CD1c-positive myeloid dendritic cell (primary cell): ENCODE results near the gene KCNE4.

Source experiments
- DNase-seq: peaks from one replicate; pipeline ENCODE4 v3.0.0-alpha.2; 2016; ENCODE audit errors: extremely low spot score

The KCNE4 gene

DNA sequence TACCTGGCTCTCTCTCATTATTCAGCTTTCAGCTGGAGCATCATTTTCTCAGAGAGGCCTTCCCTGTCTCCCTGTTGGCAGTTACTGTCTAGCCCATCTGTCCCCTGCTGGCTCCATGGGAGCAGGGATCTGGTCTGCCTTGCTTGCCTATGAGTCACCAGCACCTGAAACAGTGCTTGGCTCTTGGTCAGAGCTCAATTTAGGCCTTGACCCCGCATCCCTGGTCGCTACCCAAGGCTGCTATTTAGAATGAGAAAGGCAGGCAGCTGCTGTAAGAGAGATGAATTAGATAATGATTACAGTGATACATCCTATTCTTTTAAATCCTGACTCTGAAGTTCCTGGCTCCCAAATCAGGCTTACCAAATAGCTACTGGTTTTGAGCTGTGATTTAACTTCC lies 32.9 kb downstream of the KCNE4 start:
- no peak for DNase-seq

DNA sequence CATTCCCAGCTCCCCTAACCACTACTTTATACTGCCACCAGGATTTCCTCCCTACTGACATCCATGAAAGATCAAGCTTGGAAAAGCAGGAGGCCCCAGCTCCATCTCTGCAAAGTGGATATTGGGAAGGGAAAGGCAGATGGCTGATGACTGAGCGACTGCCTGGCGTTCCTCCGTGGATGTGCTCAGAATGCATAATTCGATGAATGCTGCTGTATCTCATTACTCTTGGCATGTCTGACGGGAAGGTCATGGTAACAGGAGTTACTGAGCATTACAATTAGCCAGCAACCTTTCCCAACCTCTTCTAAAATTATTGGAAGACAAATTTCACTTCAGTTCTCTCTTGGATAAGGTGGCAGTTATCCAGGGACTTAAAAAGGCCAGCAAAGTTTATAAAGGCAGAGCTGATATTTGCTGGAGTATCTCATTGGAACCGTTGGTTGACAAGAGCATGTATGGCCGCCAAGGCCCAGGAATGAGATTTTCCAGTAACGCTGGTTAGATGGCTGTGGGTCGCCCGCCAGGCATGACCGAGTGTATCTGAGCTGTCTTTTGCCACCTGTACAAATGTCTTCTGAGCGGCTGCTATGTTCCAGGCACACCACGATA lies 34.5 kb downstream of the KCNE4 start:
- DNase-seq = no peak

DNA sequence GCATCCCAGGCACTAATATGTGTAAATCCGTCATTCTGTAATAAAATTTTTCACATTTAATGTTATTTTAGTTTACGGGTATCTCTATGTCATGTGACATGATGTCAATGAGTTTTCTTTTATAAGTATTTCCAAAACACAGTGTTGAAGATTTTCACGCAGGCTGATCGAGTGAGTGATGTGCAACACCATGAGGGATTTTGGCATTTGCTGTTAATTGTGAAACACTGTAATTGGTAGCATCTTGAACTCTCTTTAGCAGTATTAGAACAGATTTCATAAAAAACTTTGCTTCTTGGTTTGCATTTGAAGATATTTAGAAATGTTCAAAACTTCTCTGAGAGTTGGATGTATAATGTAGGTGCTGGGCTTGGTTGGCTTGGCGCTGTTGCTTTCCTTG lies 35.5 kb downstream of the KCNE4 start:
- DNase-seq = no peak

DNA sequence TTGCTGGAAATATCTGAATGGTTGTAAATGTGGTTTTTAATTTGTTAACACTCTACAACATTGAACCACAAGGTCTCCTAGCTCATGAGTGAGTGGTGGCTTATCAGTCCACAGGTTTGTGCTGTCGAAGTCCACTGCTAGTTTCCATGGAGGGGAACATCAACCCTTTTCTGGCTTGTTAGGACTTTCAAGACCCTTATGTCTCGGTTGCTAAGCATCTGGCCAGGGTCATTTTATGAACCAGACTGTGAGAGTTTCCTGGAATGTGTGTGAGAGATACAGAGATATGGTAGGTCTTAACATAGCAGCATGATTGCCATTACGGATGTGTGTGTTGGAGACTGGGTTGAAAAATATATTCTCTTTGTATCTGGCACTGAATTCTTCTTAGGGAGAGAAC lies 36.9 kb downstream of the KCNE4 start:
- DNase-seq = no peak

DNA sequence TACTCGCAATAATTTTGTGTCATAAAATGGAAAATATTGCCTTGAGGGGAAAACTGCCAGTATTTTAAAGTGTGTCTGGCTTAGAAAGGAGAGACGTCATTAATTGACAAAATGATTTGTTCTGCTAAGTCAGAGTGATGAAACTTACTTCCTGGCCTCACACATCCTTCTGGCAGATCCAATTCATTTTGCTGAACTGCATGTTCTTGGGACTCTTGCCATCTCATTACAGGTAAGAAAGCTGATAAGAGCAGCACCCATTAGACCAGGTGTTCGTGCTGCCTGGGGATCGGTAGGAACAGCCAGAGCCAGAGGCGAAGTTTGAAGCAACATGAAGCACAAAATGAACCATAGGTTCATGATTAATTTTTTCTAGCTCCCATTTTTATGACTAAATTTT lies 38.0 kb downstream of the KCNE4 start:
- DNase-seq = no peak

DNA sequence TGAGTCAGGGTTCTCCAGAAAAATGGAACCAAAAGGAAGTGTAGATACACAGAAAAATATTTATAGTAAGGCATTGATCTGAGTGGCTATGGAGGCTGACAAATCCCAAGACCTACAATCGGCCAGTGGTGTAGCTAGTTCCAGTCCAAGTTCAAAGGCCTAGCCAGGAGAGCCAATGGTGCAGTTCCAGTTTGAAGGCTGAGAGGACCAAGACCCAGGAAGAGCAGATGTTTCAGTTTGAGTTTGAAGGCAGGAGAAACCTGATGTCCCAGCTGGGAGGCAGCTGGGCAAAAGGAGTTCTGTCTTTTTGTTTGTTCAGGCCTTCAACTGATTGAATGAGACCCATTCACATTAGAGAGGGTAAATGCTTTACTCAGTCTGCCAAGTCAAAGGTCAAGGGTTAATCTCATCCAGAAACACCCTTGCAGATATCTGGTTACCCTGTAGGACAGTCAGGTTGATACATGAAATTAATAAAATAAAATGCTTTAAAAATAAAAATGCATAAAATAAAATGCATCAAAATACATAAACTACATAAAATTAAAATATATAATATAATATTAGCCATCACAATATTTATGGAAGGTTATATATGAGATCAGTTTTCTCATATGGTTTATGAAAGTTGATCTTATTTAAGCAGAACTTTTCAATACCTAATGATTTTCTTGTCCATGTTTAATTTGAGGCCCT lies 38.7 kb downstream of the KCNE4 start:
- DNase-seq = no peak

DNA sequence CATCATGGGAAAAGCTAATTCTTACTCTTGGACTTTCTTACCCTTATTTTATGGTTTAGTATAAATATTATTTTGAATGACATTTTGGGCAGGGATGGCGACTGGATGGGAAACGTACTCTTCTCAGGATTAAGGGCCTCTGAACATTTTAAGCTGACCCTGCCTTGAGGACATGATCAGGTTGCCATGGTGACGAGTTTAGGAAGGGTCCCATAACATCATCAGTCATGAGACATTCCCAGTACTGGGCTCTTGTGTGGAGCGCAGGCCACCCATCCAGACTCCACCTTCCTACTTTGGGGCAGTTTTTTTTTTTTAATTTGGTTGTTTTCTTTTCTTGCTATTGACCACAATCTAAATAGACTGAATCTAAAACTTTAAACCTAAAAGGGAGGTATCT lies 40.7 kb downstream of the KCNE4 start:
- no peak for DNase-seq

DNA sequence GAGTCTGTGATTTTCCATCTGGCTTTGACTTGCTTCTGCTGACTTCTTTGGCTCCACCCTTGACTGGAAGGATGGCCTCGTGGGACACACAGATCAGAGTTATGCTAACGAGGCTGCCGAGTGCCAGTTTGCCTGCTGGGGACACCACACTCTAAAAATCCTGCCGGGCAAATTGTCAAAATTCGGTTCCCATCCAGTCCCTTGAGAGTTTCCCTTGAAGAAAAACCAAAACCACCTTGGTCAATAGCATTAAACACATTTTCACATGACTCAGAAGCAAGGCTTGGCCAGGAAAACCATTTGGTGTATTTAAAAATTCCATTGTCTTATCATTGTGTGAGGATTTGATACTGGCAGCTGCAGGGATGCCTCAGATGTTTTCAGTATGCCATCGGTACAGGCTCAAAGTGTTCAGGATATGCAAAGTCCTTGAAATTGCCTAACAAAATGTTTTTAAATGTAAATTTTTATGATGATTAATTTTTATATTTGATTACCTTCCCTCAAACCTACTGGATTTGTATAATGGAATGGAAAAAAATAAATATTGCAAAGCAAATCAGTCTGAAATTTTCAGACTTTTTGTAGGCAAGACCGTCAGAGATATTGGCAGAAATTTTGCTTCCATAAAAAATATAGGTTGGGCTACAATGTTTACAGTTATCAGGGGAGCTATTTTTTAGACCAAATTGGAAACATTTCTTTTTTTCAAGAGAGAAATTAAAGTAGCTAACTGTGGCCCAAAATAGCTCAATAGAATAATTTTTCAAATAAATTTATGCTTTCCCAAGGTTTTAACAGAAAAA lies 41.6 kb downstream of the KCNE4 start:
- no peak for DNase-seq

DNA sequence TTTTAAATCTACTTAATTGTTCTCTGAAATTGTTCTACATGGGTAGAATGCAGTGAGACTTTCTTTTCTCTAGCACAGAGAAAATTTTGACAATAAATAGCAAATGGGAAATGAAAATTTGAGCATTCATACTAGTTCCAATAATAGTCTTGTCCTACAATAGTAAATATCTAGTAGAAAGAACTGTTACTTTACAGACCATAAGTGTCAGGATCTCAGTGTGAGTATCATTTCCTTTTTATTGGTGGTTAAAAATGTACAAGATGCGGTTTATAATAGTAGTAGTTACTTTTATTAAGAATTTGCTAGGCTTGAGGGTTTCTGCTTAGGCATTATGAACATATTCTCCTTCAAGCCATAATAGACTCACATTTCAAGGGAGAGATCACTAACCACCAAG lies 43.2 kb downstream of the KCNE4 start:
- DNase-seq = no peak

DNA sequence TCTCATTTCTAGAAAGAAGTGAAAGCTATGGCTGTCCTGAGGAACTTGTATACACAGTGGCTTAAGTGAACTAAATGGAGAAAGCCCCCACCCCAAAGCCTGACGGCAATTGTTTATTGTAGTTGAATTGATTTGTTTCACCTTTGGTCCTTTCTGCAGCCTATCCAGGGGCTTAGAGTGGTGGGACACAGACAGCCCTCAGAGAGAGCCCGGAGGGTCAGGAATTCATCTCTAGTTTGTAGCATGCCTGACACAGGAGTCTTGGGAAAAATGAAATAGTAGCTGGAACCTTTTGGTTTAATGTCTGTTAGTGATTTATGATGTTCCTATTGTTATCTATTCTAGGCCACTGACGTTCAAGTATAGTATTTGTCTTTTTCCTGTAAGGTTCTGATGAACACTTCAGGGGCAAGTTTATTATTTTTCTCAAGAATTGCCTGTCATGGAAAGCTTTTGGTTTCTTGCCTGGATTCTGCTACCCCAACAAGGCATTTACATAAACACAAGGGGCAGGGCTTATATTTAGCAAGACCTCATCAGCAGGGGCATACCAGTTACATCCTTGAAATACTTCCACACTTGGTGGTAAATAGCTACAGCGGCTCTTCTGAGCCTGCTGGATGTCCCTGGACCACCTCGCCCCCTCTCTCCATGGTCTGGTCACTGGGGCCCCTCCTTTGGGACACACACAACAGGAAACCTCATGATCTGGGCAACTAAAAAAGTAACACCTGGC lies 44.4 kb downstream of the KCNE4 start:
- DNase-seq = no peak

DNA sequence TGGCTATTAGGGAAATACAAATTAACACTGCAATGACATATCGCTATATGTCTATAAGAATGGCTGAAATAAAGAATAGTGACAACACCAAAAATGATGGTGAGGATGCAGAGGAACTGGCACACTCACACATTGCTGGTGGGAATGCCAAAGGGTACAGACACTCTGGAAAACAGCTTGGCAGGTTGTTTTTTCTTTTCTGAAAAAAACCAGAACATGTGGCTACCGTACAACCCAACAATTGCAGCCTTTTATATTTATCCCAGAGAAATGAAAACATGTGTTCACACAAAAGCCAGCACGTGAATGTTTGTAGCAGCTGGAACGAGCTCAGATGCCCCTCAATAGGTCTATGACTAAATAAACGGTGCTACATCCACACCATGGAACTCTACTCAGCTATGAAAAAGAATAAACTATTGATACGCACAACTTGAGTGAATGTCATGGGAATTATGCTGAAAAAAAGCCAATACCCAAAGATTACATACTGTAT lies 45.9 kb downstream of the KCNE4 start:
- DNase-seq = no peak

DNA sequence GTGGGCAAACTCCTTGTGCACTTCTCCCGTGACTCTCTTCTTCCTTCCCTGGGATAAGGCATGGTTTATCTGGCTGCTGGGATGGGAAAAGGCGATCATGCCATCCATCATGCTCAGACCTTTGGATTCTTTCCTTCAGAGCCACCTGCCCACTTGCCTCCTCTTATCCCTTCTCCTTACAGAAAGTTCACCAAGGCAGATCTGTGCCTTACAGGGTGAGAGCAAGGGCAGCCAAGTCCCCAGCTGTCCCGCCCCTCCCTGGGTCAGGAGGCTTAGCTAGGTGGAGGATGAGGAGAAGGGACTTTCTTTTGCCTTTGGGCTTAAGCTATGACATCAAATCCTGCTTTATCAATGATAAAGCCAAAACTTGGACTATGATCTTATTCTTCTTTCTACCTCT lies 47.6 kb downstream of the KCNE4 start:
- DNase-seq = no peak

DNA sequence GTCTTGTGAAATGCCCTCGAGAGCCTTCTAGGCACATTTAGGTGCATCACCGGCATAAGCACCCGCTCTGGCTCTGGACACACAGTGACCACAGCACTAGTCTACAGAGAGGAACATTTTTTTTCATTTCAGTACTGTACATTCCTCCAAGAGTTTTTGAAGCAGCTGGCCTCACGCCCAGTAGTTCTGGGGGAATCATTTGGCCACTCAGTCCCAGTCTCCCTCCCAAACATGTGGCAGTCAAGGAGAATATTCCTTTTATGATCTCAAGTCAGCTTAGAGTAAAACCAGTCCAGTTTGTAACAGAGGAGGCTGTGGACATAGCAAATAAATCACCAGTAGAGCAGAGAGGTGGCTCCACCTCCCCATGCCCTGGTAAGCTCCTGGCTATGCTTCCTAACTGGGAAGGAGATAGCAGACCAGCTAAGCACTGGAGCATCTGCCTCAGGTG lies 48.1 kb downstream of the KCNE4 start:
- no peak for DNase-seq

DNA sequence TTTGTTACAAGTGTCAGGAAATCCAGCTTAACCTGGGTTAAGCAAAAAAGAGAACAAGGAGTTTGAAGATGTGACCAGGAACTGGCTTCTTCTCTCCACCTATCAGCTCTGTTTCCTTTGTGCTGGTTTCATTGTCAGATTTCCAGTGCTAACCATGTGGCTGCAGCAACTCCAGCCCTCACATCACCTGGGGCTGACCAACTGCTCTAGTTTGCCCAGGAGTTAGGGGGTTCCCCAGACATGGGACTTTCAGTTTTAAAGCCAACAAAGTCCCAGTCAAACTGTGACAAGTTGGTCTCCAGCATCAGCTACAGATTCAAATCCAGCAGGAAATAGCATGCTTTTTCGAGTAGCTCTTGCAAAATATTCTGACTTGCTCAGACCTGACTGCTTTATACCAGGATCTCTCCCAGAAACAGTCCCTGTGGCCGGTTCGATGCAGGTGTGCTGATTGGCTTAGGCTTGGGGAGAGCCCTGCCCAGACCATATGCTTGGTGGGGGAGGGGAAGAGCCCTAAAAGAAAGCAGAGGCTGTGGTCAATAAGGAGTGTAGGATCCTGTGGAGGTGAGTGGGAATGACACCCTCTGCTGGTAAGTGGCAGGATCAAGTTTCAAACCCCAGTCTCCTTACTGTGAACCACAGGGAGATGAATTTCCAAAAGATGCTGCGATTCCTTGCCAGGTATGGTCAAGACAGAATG lies 49.5 kb downstream of the KCNE4 start:
- DNase-seq = no peak

DNA sequence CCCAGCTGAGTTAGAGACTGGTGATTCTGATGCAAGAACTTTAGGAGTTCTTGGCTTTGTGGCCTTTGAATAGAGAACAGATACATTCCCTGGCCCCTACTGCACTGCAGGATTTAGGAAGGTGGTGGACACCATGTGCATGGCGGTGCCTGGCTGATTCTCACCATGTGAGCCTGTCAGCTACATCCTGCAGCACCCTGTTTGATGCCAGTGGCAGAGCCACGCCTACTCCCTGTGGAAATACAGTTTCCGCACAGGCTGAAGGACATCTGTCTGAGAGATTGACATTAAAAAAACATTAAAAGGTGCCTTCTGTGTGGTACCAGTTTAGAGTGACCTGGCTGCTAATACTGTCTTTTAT lies 50.0 kb downstream of the KCNE4 start:
- DNase-seq = no peak

DNA sequence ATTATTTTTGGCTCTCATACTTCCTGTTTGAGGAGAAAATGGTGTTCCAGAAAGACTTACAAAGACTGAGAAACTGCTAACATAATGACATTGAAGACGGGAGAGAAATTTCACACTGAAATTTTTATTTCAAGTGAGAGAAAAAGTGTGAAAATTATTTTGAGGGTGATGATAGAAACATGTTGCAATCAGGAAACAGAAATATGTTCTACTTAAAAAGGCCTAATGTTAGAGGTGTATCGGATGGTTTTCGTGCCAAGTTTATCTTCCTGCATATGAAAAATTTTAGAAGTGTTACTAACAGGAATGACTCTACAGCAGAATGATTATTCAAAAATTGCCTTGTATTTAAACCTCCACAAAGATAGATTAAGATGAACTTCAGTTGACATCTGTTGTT lies 50.5 kb downstream of the KCNE4 start:
- no peak for DNase-seq

DNA sequence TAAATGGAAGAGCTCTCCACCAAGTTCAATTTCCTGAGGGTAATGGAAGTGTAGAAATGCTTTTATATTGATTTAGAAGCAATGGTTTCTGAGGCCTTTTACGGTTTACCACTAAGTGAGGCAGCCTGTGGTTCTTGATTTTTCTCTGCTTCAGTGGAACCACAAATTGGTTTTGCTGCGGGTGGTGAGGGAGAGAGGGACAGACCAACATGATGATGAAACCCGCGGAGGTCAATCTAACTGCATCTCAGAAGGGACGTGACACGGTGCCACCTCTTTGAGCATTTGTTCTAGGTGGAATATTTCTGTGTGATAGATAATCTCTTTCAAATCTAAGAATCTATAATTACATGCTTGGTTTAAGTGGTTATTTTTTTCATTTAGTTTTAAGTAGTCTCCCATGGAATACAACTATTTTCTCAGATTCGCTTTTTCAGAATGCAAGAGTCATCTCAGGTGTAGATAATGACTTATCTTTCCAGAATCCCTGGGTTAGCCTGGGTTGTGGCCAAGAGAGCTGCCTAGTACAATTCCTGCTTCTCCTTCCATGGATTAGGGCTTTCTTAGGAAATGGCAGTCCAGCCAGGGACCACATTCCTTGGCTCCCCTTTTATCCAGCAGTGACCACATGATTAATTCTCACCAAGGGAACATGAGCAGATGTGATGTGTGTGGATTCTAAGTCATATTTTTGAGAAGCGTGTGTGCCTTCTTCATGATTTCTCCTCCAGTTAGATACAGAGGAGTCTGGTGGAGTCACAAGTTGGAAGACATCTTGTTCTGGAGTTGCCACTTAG lies 52.5 kb downstream of the KCNE4 start:
- DNase-seq = no peak
